Measurements from ENCODE around the gene DIAPH2.

Gene DIAPH2

DNA sequence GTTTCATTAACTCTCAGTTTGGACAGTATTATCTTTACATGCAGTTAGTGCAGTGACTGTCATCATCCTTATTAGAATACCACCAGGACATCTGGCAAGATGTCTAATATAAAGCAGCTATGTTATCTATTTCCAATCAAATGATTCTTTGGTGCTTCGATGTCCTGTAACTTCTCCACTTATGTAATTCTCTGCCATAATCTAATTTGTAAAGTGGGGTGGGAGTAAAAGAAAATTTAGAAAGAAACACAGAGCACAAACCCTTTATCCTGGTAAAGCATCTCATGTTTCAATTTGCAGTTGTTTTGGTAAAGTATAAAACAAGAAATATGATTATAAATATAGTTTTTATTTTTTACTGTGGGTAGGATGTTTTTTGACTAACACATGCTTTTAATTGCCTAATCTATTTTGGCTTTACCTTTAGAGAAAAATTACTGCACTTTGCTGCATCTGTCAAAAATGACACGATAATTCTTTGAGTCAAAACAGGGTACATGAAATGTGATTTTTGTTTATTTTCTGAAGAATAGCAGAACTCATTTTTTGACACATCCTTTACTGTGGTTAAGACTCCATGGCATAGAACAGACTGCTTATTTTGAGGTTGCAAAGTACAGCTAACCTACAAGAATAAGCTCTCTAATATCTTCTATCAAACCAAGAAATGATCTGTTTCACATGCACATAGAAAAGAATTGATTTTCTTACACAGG, 581.9 kb downstream of the DIAPH2 start:
- no peak for DNase-seq (ENCODE audit: insufficient read length, low spot score)
- FAIRE-seq = no peak

DNA sequence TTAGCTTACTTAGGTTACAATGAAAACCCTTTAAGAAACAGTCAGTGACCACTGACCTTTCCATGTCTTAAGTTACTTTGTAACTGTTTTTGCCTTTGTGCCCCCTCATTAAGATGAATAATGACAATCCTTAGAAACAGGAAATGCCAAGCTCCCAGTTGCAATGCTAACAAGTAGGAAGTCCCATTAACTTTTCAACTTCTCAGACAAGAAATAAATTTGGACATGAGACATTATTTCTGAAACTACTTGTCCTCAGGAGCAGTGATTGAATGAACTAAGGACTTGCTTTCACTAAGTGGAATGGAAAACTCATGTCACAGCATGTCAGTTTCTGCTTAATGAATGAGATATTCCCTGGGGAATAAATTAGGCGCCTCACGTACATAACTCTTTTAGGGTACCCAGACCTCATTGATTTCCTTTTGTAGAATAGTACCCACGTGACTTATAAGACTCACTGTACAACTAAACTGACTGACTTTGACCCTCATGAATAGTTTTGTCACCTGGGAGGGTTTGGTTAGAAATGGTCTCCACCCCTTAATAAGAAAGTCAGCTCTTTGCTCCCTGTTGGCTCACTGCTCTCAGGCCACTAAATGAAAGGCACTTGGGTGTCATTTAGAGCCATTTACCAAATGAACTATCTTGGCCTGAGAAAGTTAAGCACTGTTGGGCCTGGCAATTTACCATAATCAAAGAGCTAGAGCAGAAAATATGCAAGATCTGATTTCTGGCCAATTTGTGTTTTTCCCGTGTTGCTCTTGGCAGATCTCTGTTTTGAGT, 582.9 kb downstream of the DIAPH2 start:
- DNase-seq (ENCODE audit: insufficient read length, low spot score) (no peak), FAIRE-seq (peak; percentile 83)

DNA sequence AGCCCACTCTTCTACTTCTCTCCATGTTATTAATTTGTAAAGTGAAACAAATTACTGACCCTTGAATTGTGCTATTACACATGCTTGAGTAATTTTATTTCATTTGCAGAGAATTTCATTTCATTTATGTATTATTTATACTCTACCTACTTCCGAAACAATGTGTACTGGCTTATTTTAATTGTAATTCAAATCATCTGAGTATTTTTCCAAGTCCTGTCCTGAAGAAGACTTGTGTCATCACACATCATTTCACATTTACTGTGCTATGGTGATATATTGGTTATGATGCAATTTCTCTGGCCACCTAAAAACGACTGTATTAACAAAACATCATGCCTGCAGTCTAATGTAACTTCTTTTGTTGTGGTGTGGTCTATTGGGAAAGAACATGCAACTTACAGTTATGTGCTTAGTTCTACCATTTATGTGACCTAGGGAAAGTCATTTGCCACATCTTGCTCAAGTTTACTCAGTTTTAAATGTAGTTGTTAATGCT, 583.6 kb downstream of the DIAPH2 start:
- DNase-seq (ENCODE audit: insufficient read length, low spot score) = no peak
- FAIRE-seq = no peak

DNA sequence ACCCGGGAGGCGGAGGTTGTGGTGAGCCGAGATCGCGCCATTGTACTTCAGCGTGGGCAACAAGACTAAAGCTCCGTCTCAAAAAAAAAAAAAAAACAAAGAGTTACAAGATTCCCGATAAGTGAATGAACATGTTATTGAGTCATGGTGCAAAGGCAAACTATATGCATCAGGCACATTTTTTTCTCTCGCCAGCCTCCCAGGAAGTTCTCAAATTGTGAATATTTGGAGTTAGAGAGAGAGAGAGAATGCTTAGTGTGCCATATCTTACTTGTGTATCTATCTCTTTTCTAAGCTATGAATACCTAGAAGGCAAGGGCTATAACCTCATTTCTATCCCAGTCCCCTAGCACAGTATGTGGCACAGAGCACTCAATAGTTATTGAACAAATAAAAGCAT, 599.9 kb downstream of the DIAPH2 start:
- DNase-seq (ENCODE audit: insufficient read length, low spot score) = no peak
- FAIRE-seq = no peak

DNA sequence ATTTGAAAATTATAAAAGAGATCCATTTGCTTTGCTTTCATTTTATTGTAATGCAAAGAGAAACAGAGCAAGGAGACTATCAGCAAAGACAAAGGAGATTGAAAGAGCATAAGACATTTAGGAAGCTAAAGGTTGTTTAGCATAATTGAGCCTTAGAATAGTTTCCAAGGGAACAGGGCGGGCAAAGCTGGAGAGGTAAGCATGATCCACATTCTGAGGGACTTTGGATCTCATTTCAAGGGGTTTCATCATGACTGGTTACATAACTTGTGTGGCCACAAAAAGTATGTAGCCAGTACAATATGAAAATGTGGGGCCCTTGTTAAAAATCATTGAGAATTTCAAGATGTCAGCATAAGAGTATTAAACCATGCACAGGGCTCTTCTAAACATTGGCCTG, 605.6 kb downstream of the DIAPH2 start:
- FAIRE-seq (no peak), DNase-seq (ENCODE audit: insufficient read length, low spot score) (no peak)

DNA sequence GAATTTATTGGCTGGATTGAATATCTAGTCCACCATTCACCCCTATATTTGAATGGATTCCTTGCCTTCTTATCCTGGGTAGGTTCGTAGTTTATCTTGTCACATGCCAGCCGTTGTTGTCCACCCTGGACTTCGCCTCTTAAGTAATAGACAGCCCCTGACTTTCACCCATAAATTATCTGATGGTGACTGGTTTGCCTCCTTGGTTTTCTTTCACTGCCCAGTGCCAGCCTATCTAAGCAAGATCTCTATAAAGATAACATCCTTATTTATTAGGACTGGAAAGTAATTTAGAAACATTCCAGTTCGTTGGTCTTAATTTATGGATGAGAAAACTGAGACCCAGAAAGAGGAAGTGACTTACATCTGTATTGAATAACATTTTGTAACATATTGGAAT, 609.4 kb downstream of the DIAPH2 start:
- DNase-seq (ENCODE audit: insufficient read length, low spot score) (no peak), FAIRE-seq (peak; percentile 51)

DNA sequence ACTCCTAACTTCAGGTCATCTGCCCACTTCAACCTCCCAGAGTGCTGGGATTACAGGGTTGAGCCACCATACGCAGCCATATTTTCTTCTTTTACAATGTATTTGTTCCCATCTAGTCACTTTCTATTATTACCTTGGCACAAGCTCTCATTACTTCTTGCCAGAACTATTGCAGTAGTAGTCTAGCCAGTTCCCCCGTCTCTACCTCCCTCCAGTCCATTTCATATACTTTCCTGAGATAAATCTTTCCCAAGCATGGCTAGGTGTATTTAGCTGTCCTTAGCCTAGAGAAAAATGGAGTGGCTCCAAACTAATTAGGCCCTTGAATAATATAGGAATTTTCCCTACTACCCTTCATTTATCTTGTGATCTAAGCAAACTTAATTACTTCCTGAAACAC, 611.3 kb downstream of the DIAPH2 start:
- DNase-seq (ENCODE audit: insufficient read length, low spot score) (no peak), FAIRE-seq (no peak)

DNA sequence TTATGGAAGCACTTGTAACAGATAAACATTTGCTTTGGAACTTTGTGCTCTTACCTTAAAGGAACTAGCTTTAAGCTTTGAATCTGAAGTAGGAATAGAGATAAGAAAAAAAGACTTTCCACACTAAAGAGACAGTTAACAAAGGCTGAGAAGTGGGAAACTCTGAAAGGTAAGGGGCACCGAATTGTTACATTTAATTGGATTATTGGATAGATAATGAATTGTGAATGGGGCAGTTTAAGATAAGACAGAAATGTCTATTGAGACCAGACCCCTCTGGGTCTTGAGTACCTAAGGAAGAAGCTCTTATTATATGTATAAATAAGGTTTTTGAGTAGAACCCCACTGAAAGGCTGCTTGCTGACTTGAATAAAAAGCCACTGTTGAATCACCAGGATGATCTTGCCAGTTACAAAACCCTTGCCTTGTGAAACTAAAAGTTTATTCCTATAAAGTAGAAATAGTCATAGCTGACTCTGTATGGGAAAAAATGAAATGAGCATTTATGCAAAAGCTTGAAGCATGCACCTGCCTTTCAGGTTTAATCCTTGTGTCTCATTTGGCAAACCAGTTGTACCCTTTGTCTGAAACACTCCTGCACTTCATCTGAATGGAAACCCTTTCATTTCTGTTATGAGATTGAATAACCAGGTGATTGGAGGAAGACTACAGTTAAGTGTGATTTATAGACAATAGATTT, 622.3 kb downstream of the DIAPH2 start:
- FAIRE-seq (peak; percentile 87), DNase-seq (ENCODE audit: insufficient read length, low spot score) (no peak)

DNA sequence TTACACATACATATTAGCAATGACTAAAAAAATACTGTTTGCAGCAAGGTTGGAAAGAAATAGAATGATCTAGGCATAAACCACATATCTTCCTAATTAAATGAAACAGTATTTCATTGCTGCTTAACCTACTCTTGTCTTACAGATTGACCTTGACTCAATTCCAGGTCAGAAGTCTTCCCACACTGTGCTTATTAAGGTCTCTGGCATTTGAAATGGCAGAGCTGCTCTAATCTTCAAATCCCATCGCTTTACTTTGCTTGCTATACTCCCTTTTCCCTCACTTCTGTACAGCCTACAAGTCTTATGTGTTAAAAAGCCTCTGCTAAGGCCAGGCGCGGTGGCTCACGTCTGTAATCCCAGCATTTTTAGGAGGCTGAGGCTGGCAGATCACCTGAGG, 623.5 kb downstream of the DIAPH2 start:
- DNase-seq (ENCODE audit: insufficient read length, low spot score) (no peak), FAIRE-seq (no peak)

DNA sequence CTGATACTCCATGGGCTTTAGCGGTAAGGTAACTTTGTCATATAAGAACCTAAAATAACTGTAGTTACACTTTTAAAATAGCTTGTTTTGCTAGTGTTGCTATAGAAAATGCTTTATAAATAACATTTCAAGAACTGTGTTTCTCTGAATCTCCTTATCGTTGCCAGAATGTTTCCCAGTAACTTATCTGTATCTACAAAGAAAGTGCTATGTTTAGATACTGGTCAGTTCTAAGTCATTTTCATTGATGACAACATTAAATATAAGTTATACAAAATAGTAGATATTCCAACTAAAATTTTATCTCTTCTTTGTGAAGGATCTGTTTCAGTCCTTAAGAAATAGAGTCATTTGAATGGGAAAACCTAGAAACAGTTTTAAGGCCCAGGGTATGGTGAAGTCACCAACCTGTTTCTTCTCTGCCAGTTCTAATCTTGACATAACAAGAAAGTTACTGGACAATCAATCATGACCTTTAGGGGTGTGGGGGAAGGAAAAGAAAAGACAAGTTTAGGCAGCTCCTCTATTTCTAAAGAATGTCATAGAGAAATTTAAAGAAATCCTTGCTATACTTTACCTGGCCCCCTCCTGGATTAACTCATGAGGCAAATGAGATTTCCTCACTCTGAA, 625.0 kb downstream of the DIAPH2 start:
- FAIRE-seq (no peak), DNase-seq (ENCODE audit: insufficient read length, low spot score) (no peak)

DNA sequence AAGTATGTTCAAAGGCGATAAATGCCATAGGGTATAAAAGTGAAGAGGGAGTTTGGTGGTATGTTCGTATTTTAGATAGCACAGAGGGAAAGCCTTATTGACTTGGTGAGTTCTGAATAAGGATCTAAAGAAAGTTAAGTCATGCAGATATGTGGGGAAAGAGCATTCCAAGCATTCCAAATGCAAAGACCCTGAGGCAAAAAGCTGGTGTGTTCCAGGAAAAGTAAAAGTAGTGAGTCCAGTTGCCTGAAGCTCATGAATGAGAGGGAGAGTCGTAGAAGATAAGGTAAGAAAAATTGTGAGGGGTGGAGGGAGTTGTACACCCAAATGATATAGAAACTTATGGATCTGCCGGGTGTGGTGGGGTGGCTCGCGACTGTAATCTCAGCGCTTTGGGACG, 625.7 kb downstream of the DIAPH2 start:
- FAIRE-seq (no peak), DNase-seq (ENCODE audit: insufficient read length, low spot score) (no peak)

DNA sequence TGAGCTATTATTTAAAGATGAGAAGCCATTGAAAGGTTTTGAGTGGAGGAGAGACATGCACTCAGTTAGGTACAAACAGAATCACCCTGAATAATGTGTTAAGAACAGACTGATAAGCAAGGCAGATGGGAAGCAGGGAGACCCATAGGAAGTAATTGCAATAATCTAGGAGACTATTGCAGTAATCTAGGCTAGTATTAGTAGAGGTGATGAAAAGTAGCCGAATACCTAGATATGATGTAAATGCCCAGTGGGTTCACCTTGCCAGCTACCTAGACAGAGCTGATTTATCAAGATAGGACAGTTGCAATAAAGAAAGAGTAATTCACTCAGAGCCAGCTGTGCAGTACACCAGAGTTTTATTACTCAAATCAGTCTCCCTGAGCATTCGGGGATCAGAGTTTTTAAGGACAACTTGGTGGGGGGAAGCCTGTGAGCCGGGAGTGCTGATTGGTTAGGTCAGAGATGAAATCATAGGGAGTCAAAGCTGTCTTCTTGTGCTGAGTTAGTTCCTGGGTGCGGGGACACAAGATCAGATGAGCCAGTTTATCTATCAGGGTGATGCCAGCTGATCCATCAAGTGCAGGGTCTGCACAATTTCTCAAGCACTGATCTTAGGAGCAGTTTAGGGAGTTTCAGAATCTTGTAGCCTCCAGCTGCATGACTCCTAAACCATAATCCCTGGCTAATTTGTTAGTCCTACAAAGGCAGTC, 626.6 kb downstream of the DIAPH2 start:
- no peak for FAIRE-seq

DNA sequence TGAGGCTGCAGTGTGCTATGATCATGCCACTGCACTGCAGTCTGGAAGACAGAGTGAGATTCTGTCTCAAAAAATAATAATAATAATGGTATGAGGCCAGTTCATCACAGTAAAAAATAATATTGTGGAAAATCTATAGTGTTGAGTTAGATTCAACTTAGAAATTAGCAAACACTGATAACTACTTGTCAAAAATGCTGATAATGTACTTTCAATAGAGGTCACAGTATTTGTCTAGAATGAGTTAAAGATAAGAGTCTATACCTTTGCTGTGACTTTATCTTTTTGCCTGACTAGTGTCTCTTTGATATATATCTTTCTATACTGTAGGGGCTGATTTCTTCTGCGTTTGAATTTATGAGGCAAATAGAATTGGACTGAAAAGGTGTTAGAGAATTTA, 629.7 kb downstream of the DIAPH2 start:
- no peak for FAIRE-seq
- DNase-seq (ENCODE audit: insufficient read length, low spot score) = no peak

More for the DNA sequence above, 626.6 kb downstream of the DIAPH2 start:
- no peak for DNase-seq (ENCODE audit: insufficient read length, low spot score)

DNA sequence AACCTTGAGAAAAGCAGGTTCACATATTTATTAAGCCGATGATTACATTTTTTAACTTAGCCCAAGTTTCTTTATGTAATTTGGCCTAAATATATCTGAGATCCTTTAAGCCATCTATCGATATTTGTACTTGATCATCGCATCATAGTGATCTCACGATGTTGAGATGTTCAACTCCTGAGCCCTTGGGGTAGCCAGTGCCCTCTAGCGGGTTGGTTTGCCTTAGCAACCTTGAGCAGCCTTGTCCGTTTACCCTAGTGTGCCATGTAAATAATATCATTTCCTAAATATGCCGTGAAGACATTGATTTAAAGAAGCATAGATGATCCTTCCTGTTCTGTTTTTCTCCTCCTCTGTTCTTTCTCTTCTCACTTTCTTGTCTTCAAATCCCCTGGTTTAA, 631.3 kb downstream of the DIAPH2 start:
- DNase-seq (ENCODE audit: insufficient read length, low spot score) = no peak

DNA sequence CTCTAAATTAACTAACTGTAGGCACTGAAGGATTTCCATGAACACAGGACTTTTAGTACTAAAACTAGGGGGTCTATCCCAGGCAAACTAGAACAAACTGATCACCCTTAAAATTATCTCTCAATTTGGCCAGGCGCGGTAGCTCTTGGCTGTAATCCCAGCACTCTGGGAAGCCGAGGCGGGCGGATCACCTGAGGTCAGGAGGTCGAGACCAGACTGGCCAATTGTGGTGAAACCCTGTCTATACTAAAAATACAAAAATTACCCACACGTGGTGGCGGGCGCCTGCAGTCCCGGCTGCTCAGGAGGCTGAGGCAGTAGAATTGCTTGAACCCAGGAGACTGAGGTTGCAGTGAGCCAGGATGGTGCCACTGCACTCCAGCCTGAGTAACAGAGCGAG, 635.7 kb downstream of the DIAPH2 start:
- FAIRE-seq = no peak
- DNase-seq (ENCODE audit: insufficient read length, low spot score) = no peak

More for the DNA sequence above, 631.3 kb downstream of the DIAPH2 start:
- FAIRE-seq = no peak

DNA sequence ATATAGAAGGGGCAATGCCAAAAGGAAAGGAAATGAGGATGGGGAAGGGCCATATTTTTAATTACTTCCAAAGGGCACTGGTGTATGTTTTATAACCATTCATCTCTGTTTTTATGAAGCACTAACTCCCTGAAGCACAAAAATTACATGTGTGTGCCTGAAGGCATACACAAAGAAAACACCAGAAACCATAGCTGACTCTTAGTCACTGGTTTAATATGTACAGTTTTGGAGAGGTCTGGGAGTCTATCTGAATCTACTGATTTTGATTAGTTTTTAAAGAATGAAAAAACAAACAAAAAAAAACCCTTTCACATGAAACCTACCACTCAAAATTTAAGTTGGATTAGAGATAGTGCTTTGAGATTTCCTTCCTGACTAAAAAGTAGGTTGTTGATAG, 637.8 kb downstream of the DIAPH2 start:
- no peak for FAIRE-seq
- DNase-seq (ENCODE audit: insufficient read length, low spot score) = no peak

DNA sequence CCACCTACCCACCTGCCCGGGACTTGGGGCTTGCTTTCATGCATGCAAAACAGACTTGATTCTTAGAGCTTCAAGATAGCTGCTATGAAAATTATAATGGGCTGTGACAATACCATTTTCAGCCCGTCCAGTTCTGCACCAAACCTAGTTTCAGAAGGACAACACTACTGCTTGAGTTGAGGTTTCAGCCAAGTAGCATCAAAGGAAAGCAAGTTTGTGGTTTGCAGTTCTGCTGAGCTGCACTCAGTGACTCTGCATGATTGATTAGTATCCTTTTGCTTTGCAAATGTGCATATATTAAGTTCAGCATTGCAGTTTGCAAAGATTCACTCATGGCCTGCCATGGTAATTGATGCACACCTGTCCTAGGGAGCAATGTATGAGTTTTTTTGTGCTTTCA, 641.8 kb downstream of the DIAPH2 start:
- peak; percentile 8 for DNase-seq (ENCODE audit: insufficient read length, low spot score)
- FAIRE-seq = peak; percentile 99

DNA sequence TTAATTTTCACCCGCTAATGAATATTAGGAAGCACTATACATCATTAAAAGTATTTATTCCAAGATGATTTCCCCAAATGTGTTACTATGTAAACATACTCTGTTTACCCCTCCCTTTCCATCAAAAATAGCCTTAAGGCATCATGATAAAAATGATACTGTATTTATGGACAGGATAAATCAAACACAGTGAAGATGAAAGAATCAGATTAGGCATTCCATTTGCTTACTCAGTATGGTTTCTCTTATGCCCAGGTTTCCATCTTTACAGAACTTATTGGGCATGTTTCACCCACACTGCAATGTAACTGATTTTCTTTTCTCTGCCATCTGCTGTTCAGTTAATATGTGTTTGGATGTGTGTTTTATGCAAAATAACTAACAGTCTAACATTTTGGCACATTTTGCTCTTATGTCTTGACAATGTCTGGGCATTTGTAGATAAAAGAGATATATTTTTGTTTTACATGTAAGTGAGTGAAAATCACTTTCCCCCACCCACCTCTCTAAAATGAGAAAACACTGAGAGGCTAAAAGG, 644.3 kb downstream of the DIAPH2 start:
- DNase-seq (ENCODE audit: insufficient read length, low spot score) (no peak), FAIRE-seq (peak; percentile 52)

DNA sequence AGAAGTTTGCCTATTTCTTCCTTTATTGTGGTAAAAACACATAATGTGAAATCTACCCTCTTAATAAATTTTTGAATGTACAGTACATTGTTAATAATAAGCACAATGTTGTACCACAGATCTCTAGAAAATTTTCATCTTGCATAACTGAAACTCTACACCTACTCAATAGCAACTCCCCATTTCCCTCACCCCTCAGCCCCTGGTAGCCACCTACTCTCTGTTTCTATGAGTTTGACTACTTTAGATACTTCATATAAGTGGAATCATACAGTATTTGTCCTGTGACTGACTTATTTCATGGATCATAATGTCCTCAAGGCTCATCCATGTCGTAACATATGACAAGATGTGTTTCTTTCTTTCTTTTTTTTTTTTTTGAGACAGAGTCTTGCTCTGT, 645.5 kb downstream of the DIAPH2 start:
- FAIRE-seq = peak; percentile 87
- DNase-seq (ENCODE audit: insufficient read length, low spot score) = no peak

DNA sequence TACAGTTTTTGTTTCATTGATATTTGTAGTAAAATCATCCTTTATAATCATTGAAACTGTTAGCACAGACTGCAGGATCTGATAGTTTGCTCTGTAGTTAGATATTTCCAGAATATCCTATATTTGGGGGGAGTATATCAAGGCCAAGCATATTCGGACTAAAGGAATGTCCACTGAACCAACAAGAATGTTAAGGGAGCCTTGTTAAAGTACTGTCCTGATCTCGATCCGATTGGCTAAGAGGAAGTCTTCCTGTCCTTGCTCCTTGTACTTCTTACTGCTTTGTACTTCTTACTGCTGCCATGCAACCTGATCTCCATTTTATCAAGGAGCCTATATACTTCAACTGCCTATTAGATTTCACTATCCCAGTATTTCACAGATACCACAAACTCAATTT, 648.3 kb downstream of the DIAPH2 start:
- FAIRE-seq = peak; percentile 33
- no peak for DNase-seq (ENCODE audit: insufficient read length, low spot score)

Data from GM19239 (cell line).